WTC11 (cell line): Measurements from ENCODE around the gene SLC5A2. TPM values are rescaled to one million over a fixed set of nuclear protein-coding genes. Genes with fewer than 3 reads are reported as not detected.

ENCODE experiments used
- ATAC-seq: fragments of 200-7000 bp; cut with Tn5 transposase; 2 replicates; pipeline ENCODE4 v1.10.0; 2021; ENCODE audit warnings: mild to moderate bottlenecking, moderate library complexity
- CTCF ChIA-PET: fragments of 300-600 bp; sonication (Branson Sonifier 250); formaldehyde crosslinking; loops from one replicate; lab custom pipeline; 2021; ENCODE audit warnings: antibody characterized with exemption; lab: Charles Lee
- POLR2A ChIA-PET: fragments of 350-600 bp; sonication (Branson Sonifier 250); formaldehyde crosslinking; loops from one replicate; lab custom pipeline; 2021; ENCODE audit warnings: antibody characterized with exemption; lab: Charles Lee
- DNase-seq: peaks from one replicate; pipeline ENCODE4 v3.0.0; 2021; ENCODE audit warnings: low spot score
- H3K27ac Mint-ChIP-seq: 2 replicates; pipeline ENCODE4 v1.8.0; 2021; ENCODE audit warnings: mixed read lengths
- H3K27me3 Mint-ChIP-seq: 2 replicates; pipeline ENCODE4 v1.8.0; 2021; ENCODE audit warnings: low read depth, mild to moderate bottlenecking, moderate library complexity, mixed read lengths
- H3K36me3 Mint-ChIP-seq: 2 replicates; pipeline ENCODE4 v1.8.0; 2021; ENCODE audit warnings: mixed read lengths
- H3K4me1 Mint-ChIP-seq: 2 replicates; pipeline ENCODE4 v1.8.0; 2022; ENCODE audit warnings: mixed read lengths
- H3K4me3 Mint-ChIP-seq: 2 replicates; pipeline ENCODE4 v1.8.0; 2021; ENCODE audit warnings: mild to moderate bottlenecking, moderate library complexity, mixed read lengths
- H3K9me3 Mint-ChIP-seq: 2 replicates; pipeline ENCODE4 v1.8.0; 2021; ENCODE audit warnings: mixed read lengths
- AR ChIP-seq: fragments of 250-450 bp; sonication (Bioruptor Pico); IDR thresholded peaks from 2 replicates; pipeline ENCODE4 v1.9.0; 2021; ENCODE audit warnings: mild to moderate bottlenecking
- ATF1 ChIP-seq: sonication (generic); formaldehyde crosslinking; IDR thresholded peaks from 2 replicates; pipeline ENCODE4 v1.8.1; 2023; ENCODE audit warnings: mild to moderate bottlenecking, moderate library complexity, missing genetic modification reagents
- CBFB ChIP-seq: sonication (generic); formaldehyde crosslinking; IDR thresholded peaks from 2 replicates; pipeline ENCODE4 v1.8.1; 2022; ENCODE audit warnings: mild to moderate bottlenecking, low read depth, missing genetic modification reagents
- E2F4 ChIP-seq: sonication (generic); formaldehyde crosslinking; IDR thresholded peaks from 2 replicates; pipeline ENCODE4 v1.8.1; 2022; ENCODE audit warnings: low read depth, mild to moderate bottlenecking, moderate library complexity, missing genetic modification reagents, borderline replicate concordance
- ERG ChIP-seq: fragments of 250-450 bp; sonication (Bioruptor Pico); IDR thresholded peaks from 2 replicates; pipeline ENCODE4 v1.8.0; 2021; ENCODE audit warnings: mild to moderate bottlenecking
- HMGA2 ChIP-seq: fragments of 250-450 bp; sonication (Bioruptor Pico); IDR thresholded peaks from 2 replicates; pipeline ENCODE4 v1.4.0; 2021; ENCODE audit warnings: mild to moderate bottlenecking, moderate library complexity
- HMGXB4 ChIP-seq: sonication (generic); formaldehyde crosslinking; IDR thresholded peaks from 2 replicates; pipeline ENCODE4 v1.8.1; 2023; ENCODE audit warnings: mild to moderate bottlenecking, moderate library complexity, missing genetic modification reagents
- IRF2 ChIP-seq: sonication (generic); formaldehyde crosslinking; IDR thresholded peaks from 2 replicates; pipeline ENCODE4 v1.8.0; 2022; ENCODE audit warnings: low read depth, missing genetic modification reagents, borderline replicate concordance
- KAT7 ChIP-seq: sonication (generic); formaldehyde crosslinking; IDR thresholded peaks from 2 replicates; pipeline ENCODE4 v1.8.1; 2023; ENCODE audit warnings: missing genetic modification reagents, mild to moderate bottlenecking, borderline replicate concordance
- NFATC4 ChIP-seq: fragments of 250-450 bp; sonication (Bioruptor Pico); IDR thresholded peaks from 2 replicates; pipeline ENCODE4 v1.9.0; 2021; ENCODE audit warnings: mild to moderate bottlenecking
- NR1H2 ChIP-seq: sonication (generic); formaldehyde crosslinking; IDR thresholded peaks from 2 replicates; pipeline ENCODE4 v1.9.0; 2021; ENCODE audit warnings: mild to moderate bottlenecking, moderate library complexity, missing genetic modification reagents
- NR2C2 ChIP-seq: sonication (generic); formaldehyde crosslinking; IDR thresholded peaks from 2 replicates; pipeline ENCODE4 v1.8.0; 2022; ENCODE audit warnings: mild to moderate bottlenecking, missing genetic modification reagents
- PRRX2 ChIP-seq: fragments of 250-450 bp; sonication (Bioruptor Pico); IDR thresholded peaks from 2 replicates; pipeline ENCODE4 v1.8.0; 2021; ENCODE audit warnings: mild to moderate bottlenecking
- SMAD4 ChIP-seq: sonication (generic); formaldehyde crosslinking; IDR thresholded peaks from 2 replicates; pipeline ENCODE4 v1.8.0; 2022; ENCODE audit warnings: mild to moderate bottlenecking, missing genetic modification reagents
- SOX15 ChIP-seq: fragments of 250-450 bp; sonication (Bioruptor Pico); IDR thresholded peaks from 2 replicates; pipeline ENCODE4 v1.9.0; 2021; ENCODE audit warnings: mild to moderate bottlenecking
- TP53 ChIP-seq: sonication (generic); formaldehyde crosslinking; IDR thresholded peaks from 2 replicates; pipeline ENCODE4 v1.8.1; 2023; ENCODE audit warnings: mild to moderate bottlenecking, missing genetic modification reagents
- USF2 ChIP-seq: sonication (generic); formaldehyde crosslinking; IDR thresholded peaks from 2 replicates; pipeline ENCODE4 v1.8.1; 2023; ENCODE audit warnings: mild to moderate bottlenecking, missing genetic modification reagents, moderate library complexity
- ZNF121 ChIP-seq: sonication (generic); formaldehyde crosslinking; IDR thresholded peaks from 2 replicates; pipeline ENCODE4 v1.8.0; 2023; ENCODE audit warnings: missing genetic modification reagents
- ZNF232 ChIP-seq: sonication (generic); formaldehyde crosslinking; IDR thresholded peaks from 2 replicates; pipeline ENCODE4 v1.8.0; 2022; ENCODE audit warnings: mild to moderate bottlenecking, missing genetic modification reagents
- ZNF263 ChIP-seq: sonication (generic); formaldehyde crosslinking; IDR thresholded peaks from 2 replicates; pipeline ENCODE4 v1.8.1; 2022; ENCODE audit warnings: low read depth, mild to moderate bottlenecking, moderate library complexity, missing genetic modification reagents
- ZNF317 ChIP-seq: sonication (generic); formaldehyde crosslinking; IDR thresholded peaks from 2 replicates; pipeline ENCODE4 v1.8.1; 2023; ENCODE audit warnings: low read depth, mild to moderate bottlenecking, moderate library complexity, missing genetic modification reagents, borderline replicate concordance
- ZNF423 ChIP-seq: fragments of 250-450 bp; sonication (Bioruptor Pico); IDR thresholded peaks from 2 replicates; pipeline ENCODE4 v2.1.2; 2022; ENCODE audit warnings: mild to moderate bottlenecking, moderate library complexity
- total RNA-seq: library from RNA; stranded (reverse); gene quantifications from 3 replicates; pipeline ENCODE4 v1.2.3, GENCODE V29; 2021

SLC5A2 gene
- total RNA-seq, 1 experiment from 2014 or later: 0.83 TPM

GRCh38 chr16:31532120-31532519, 49.2 kb downstream of the SLC5A2 start:
- ChIA-PET POLR2A (interaction anchor here (0.8 kb wide), 1 partner anchor 181 kb away, joined by 3 read pairs; no protein-coding TSS in a partner anchor), CTCF (no interaction called here)
- TF ChIP-seq NR2C2 (CRISPR knock-in tag): no peak
- TF ChIP-seq HMGA2 (CRISPR knock-in tag): no peak
- TF ChIP-seq ZNF317 (CRISPR knock-in tag): no peak
- no peak for TF ChIP-seq E2F4 (CRISPR knock-in tag)
- TF ChIP-seq ATF1: no peak
- TF ChIP-seq CBFB (CRISPR knock-in tag): no peak
- TF ChIP-seq ERG (CRISPR knock-in tag): no peak
- TF ChIP-seq ZNF121 (CRISPR knock-in tag): no peak
- no peak for TF ChIP-seq HMGXB4 (CRISPR knock-in tag)
- no peak for TF ChIP-seq NFATC4 (CRISPR knock-in tag)
- TF ChIP-seq SOX15: no peak
- TF ChIP-seq ZNF263: no peak
- TF ChIP-seq ZNF423 (CRISPR knock-in tag): no peak
- TF ChIP-seq IRF2 (CRISPR knock-in tag): no peak
- no peak for TF ChIP-seq TP53 (CRISPR knock-in tag)
- H3K4me1 Mint-ChIP-seq: peaks cover 26% of the 10 kb centered on the region
- H3K27me3 Mint-ChIP-seq: peaks cover 15% of the 10 kb centered on the region
- H3K4me3 Mint-ChIP-seq: no peak overlapping the region
- no peaks in the 10 kb centered on the region for H3K36me3 Mint-ChIP-seq
- H3K27ac Mint-ChIP-seq: no peak overlapping the region
- no peaks in the 10 kb centered on the region for H3K9me3 Mint-ChIP-seq
- DNase-seq: no peak
- no peak for ATAC-seq

GRCh38 chr16:31532896-31533295, 50.0 kb downstream of the SLC5A2 start:
- Mint-ChIP-seq H3K4me1 (peaks cover 22% of the 10 kb centered on the region), H3K36me3 (no peaks in the 10 kb centered on the region), H3K9me3 (peaks cover 2% of the 10 kb centered on the region; the same call in 1 of the 2 replicates), H3K27ac (no peak overlapping the region), H3K4me3 (no peak overlapping the region), H3K27me3 (peaks cover 17% of the 10 kb centered on the region)
- CTCF ChIA-PET: interaction anchor here (0.6 to 1.5 kb wide), 2 partner anchors 29 to 182 kb away, joined by 3 to 5 read pairs; no protein-coding TSS in a partner anchor
- ATAC-seq (no peak), DNase-seq (no peak)
- TF ChIP-seq NR1H2 (CRISPR knock-in tag) (no peak), SMAD4 (no peak), PRRX2 (CRISPR knock-in tag) (no peak), USF2 (CRISPR knock-in tag) (no peak), AR (CRISPR knock-in tag) (no peak), ZNF232 (CRISPR knock-in tag) (no peak), KAT7 (CRISPR knock-in tag) (no peak), ZNF423 (CRISPR knock-in tag) (no peak)
- POLR2A ChIA-PET: no interaction called here
